NCI-H2081 treated with DMSO at 0.1 percent for 48 hours (cell line): Measurements from ENCODE around the gene NBAS.

ENCODE experiments used
- DNase-seq: peaks from one replicate; lab custom pipeline; 2025; lab: John Stamatoyannopoulos, UW

The NBAS gene

DNA sequence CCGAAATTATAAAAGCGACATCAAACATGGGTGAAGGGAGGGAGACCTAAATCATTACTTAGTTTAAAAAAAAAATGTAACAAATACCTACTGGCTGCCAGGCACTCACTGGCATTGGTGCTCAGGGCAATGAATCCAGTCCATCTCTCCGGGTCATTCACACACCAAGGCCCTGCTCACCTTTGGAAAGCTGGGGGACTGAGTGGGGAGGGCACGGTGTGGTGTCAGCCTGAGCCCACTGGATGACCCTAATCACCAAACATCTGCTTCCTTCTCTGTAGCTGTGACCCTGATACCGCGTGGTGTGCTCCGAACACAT lies 30.2 kb upstream of the NBAS start:
- DNase-seq, result no peak

DNA sequence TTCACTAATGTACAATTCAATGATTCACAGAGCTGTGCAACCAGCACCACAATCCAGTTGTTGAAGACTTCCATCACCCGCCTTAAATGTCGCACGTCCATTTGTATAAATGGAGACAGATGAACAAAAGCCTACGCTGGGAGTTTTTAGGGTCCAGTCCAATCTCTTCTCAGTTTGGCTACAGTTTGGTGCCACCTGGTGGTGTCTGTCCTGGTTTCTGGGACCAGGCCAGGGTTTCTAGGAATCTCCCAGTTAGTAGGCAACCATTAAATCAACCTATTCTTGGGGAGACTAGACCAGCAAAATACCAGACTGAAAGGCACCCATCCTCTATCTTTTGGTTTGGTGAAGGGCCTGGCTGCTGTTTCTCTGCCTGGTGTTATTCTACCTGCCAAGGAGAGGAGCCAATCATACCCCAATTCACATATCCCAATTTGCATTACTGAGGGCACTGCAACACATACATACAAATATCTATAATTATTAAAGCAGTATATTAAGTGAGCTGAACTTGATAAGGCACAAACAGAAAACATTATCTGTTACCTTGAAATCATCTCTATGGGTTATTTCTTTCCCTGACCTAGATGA lies 27.3 kb upstream of the NBAS start:
- peak; percentile 65 for DNase-seq

DNA sequence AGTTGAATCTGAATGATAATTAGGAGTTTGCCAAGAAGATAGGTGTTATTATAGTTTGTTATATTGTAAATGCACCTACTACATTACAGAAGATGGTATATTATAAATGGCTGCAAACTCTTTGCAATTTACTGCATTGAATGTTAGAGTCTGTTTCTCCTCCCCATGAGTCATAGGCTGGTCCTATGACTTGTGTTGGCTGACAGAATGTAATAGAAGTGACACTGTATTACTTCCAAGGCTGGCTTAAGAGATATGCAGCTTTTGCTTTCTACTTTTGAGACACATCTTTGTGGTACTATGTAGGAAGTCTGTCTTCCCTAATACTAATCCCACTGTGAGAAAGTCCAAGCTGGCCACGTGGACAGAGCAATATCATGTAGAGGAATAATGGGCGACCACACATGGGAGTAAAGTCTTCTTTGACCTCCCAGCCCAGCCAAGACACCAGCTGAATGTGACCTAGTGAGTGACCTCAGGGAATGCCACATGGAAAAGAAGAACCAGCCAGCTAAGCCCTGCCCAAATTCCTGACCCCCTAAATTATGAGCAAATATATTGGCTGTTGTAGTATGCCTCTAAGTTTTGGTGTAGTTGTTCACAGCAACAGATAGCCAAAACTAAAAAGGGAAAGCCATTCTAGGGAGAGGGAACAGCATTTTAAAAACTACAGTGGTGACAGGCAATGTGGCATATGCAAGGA lies 23.8 kb upstream of the NBAS start:
- DNase-seq, result no peak

DNA sequence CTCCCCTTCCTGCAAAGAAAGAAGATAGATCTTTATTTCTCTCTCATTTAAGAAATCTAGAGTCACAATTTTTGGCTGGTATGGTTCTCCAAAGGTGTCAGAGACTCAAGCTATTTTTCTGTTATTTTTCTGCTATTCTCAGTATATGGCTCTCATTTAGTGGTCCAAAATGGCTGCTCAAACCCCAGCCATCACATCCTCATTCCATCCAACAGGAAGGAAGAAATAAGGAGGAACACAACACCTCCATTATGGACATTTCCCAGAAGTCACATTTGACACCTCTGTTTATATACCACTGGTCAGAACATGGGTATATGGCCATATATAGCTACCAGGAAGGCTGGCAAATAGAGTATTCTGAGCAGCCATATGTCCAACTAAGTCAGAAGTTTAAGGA lies 23.2 kb upstream of the NBAS start:
- no peak for DNase-seq

DNA sequence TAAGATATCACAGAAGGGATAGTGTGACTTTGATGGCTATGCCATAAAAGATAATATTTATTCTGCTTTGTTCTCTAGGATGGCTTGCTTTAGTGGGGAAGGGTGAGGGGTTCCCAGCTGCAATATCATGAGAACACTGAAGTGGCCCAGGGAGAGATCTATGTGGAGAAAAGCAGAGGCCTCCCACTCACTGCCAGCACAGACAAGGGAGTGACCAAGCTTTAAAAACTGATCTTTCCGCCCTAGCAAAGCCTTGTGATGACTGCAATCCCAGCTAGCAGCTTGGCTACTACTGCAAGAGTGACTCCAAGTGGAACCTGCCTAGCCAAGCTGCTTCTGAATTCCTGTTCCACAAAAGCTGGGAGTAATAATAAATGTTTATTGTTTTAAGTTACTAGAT lies 22.7 kb upstream of the NBAS start:
- DNase-seq, result no peak

DNA sequence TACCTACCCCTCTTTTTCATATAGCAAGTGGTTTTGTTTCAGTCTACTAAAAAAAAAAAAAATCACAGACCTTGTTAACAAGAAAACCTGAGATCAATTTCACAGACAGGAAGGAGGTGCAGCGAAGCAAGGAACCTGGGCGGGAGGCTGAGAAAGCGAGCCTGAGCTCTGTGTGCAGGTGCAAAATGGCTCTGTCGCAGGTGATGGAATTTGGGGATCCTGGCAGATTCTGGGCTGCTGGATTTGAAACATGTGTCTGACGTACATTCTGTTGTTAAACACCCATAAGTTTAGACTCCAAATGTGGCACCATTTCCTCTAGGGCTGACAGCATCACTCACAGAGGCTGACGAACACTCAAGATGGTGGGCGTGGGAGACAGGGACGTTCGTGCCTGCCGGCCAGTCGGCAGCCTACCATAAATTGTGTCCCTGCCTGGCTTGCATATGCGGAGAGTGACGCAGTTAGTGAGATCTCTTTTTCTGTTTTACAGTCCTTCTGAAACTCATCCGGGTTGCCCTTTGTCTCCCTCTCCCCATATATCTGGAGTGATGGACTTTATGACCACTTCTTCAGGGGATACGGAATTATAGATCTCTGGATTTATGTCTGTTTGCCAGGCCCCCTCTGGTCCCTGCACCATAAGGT lies 21.7 kb upstream of the NBAS start:
- no peak for DNase-seq

DNA sequence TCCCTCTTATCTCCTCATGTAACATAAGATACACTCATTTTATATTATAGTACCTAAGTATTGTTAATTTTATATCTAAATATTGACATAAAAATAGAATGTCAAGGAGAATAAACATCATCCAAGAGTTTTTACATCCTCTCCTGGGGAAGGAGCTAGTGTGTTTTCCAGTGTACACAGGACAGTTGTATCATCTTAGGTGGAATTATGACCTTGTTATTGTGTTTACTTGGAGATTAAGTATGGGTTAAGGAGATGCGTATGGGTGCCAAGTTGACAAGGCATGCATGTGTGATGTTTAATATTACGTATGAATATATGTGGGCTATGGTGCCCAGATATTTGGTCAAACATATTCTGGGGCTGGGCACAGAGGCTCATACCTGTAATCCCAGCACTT lies 19.3 kb upstream of the NBAS start:
- DNase-seq, result no peak

DNA sequence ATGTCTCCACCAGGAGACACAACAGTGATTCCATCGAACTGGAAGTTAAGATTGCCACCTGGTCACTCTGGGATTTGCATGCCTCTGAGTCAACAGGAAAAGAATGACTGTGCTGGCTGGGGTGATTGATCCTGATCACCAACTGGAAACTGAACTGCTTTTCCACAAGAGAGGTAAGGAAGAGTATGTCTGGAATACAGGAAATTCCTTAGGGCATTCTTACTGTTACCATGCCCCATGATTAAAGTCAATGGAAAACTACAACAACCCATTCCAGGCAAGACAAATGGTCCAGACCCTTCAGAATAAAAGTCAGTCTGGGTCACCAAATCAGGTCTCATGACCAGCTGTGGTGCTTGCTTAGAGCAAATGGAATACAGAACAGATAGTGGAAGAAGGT lies 18.5 kb upstream of the NBAS start:
- DNase-seq, result no peak

DNA sequence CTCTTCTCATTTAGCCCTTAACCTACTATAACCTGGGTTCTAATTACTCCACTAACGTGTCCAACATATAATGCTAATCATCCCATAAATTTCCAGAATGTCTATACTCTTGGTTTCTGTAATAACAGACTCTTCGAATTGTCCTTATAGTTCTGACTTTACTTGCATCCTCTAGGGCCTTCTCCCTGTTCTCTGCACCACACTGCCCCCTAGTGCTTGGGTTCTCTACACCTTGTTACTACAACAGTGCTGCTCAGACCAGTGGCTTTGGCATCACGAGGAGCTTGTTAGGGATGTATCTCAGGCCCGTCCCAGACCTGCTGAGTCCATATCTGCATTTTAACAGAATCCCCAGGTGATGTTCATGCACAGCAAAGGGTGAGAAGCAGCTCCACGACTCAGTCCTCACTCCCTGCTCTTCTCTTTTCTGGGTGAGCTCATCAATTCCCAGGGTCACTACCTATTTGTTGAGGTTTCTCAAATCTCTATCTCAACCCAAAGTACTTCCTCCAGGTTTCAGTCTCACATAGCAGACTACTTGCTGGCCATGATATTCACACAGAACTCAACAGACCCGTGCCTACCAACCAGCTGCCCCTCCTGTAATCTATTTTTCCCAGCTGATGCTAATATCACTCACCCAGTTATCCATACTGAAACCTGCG lies 16.1 kb upstream of the NBAS start:
- peak; percentile 51 for DNase-seq

DNA sequence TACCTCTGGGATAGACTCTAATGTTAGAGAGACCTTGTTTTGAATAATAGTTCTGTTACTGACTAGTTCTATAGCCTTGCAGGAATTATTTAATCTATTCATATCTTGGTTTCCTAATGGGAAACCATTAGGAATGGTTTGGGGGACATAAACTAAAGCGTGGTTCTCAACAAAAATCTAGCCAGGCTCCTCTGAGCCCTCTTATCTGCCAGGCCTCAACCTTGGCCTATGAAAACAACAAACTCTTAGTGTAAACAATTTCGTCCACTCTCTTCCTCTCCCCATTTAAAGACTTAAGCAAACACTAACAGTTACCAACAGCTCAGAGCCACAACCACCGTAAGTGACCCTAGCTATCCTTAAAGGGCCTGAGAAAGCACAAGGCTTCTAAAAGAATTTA lies 10.6 kb upstream of the NBAS start:
- DNase-seq, result no peak

DNA sequence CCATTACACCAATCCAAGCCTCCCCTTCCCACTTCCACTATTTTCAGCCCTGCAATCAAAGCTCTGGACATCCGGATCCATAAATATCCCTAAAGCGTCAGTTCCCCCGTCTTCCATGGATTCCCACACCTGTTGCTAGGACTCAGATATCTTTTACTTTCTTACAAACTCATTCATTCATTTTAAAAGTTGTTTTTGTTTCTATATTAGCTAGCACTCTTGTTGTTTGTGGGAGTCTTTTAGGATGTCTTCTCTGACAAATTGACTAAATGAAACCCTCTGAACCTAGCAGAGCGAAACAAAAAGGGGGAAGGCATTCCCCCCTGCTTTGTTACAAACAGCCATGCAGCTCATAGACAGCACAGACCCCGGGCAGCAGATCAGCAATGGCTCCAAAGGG lies 9.0 kb upstream of the NBAS start:
- no peak for DNase-seq

DNA sequence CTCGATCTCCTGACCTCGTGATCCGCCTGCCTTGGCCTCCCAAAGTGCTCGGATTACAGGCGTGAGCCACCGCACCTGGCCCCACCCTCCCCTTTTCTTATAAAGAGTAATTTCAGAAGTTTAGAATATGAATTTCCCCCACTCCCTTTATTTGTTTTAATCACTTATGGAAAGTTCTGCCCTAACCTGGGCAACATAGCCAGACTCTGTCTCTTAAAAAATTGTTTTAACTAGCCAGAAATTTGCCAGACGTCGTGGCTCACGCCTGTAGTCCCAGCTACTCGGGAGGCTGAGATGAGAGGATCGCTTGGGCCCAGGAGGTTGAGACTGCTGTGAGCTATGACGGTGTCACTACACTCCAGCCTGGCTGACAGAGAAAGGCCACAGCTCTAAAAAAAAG lies 7.7 kb upstream of the NBAS start:
- DNase-seq, result no peak

DNA sequence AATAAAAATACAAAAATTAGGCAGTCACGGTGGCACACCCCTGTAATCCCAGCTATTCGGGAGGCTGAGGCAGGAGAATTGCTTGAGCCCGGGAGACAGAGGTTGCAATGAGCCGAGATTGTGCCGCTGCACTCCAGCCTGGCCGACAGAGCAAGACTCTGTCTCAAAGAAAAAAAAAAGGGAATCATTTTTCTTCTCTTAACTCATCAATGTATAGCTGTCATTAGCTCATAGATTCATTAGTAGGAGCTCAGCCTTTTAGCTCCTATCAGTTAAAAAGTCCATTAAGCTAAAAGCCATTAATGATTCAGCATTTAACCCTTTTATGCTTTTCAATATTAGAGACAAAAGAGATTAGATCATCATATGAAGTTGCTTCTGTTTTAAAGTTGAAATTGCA lies 5.8 kb upstream of the NBAS start:
- DNase-seq, result no peak

DNA sequence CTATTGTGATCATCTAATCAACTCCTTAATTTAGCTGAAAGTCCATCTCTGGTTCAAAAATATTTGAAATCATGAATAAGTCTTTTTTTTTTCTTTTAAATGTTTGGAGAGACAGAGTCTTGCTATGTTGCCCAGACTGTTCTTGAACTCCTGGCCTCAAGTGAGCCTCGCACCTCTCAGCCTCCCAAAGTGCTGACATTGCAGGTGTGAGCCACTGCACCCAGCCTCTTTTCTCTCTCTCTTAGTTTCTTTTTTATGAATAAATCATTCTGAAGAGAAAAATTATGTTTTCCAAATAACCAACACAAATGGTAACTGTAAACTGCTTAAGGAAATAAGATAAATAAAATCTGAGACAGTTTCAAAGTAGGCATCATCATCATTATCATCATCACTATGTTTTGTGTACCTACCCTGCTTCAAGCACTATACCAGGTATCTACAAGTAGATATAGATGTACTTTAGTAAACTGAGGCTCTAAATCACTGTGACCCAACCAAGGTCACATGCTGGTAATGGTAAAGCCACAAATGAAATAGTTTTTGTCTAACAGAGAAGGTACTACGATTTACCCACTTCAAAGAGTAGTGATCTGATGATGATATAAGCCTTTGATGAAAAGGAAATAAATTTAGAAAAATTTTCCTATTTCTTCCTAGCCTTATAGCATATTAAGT lies 5.0 kb upstream of the NBAS start:
- no peak for DNase-seq

DNA sequence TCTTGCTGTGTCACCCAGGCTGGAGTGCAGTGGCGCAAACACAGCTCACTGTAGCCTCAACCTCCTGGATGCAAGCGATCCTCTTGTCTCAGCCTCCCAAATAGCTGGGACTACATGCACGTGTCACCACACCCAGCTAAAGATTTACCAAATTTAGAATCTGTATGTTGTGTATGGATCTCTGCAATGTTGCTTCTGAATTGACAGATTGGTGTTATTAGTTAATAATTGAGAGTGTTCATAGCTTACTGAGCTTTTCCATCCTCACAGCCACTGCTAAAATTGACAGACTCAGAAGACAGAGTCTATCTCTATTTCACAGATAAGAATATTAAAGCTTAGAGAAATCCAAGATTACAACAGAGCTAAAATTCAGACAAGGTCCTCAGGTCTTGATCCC lies 4.3 kb upstream of the NBAS start:
- no peak for DNase-seq

DNA sequence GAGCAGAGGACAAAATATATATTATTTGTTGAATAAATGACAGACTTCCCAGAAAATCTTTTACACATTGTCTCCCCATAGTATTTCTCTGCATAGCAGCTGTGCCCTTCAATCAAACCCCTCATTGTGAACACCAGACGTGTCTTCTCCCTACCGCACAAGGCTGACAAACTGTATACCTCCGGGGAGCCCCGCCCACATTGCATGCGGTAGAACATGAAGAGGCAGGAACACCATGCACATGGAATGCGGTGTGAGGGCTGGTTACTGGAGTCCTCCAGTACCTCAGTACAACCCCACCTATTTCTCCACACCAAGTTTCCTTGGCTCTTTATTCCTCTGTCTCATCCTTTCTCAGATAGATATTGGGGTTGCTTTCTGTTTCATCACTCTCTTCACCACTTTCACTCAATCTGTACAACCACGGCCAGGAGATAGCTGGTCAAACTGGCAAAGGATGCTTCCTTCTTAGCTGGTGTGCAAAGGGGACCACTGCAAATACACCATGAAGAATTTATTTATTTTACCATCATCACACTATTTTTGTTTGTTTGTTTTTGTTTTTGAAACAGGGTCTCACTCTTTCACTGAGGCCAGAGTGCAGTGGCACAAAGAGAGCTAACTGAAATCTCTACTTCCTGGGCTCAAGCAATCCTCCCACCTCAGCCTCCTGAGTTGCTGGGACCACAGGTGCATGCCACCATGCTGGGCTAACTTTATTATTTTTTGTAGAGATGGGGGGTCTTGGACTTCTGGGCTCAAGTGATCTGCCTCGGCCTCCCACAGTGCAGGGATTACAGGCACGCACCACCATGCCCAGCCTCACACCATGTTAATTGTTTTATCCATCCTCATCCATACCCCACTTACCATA lies 2.3 kb upstream of the NBAS start:
- no peak for DNase-seq

DNA sequence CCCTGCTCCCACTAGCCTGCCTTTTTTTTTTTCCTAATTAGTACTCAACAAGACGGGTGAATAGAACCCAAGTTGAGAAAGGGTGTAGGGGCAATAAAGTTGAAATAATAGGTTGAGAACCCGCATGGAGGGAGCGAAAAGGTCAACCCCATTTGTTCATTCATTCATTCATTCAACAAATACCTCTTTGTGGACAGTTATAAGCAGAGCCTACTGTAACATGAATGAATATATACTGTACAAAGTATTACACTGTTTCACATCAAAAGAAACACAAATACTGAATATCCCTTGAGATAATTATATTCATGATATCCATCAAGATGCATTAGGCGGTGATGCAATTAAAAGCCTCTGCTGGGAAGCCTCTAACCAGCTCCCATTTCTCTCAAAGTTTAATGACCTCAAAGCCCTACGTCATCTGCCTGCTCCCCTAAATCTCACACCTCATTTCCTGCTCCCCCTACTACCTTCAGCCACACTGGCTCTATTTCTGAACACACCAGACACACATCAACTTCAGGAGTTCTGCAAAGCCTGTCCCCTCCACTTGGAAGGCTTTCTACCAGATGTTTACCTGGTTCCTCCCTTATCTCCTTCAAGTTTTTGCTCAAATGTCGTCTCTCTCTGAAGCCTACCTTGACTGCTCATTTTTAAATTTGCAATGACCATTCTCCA lies 1.4 kb upstream of the NBAS start:
- no peak for DNase-seq

DNA sequence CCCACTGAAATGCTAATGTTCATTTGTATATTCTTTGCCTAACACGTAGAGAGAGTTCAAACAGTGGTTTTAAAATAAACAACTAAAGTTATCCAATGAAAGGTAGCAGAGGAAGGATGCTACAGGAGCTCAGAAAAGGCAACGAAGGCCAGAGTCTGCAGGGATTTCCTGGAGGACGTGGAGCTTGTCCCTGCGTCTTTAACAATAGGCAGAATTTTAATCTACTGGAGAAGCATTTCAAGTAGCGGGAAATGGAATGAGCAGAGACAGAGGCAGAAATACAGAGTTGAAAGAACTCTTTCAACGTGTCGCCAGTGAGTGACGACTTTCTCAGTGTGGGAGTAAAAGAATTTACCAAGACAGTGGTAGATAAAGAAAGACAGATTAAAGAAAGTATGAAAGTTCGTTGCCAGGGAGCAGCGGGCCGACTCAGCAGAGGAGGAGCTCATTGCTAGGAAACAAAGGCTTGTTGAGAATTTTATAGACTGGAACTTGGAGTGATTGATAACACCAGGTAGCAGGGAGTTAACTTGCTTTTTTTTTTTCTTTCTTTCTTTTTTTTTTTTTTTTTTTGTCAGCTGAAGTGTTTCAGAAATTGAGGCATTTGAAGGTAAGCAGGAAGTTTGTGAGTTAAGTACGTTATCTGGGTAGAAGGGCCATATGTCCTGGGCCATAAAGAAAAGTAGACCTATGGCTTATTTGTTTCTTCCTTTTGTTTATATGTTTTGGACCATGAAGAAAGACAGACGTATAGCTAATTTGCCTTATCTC lies 625 bp upstream of the NBAS start:
- no peak for DNase-seq

DNA sequence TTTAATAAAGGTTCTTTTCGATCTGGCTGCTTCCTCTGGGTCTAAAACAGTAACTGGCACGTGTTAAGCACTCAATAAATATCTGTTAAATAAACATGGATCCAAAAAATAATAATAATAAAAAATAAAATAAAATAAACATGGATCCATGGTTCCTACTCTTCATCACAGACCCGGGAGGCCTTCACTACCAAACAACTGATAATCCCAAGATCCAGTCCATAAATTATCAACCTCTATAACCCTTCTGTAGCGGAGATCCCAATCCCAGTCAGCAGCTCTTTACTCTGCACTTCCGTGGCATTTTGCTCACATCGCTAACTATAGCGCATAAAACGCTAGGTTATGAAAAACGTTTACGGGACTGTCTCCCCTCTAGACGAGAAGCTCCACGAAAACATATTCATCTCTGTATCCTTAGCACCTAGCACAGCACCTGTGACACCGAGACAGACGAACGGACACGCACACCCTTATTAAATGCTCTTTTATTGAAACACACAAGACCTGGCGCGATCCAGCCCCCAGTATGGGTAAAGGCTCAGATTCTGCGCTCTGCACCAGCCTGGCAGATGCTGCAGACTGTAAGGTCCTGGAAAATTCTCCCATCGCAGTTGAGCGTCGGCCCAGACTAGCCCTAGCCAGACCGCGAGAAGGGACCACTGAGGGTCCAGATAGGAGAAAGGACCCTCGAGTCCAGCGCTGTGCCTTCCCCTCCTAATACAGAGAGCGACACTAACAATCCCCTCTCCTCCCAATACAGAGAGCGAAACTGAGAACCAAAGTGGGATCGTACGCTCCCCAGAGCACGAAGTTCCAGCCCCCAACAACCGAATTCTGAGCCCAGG lies 770 bp downstream of the NBAS start:
- DNase-seq, result no peak
